Stimulated activated naive CD8-positive, alpha-beta T cell treated with anti-CD3 and anti-CD28 coated beads, Interleukin-15, Interleukin-2, amounts not matched to agents 100 ng/mL and 50 ng/mL, for 24 hours (primary cell): ENCODE measurements around the gene CENPE.

Experiments used
- H3K27ac Mint-ChIP-seq: one replicate; pipeline ENCODE4 v1.8.0; 2021; ENCODE audit warnings: mild to moderate bottlenecking, mixed read lengths
- H3K27me3 Mint-ChIP-seq: one replicate; pipeline ENCODE4 v1.8.0; 2021; ENCODE audit warnings: mixed read lengths
- H3K36me3 Mint-ChIP-seq: one replicate; pipeline ENCODE4 v1.8.0; 2021; ENCODE audit warnings: low read depth, mixed read lengths
- H3K4me1 Mint-ChIP-seq: one replicate; pipeline ENCODE4 v1.8.0; 2021; ENCODE audit warnings: low read depth, mixed read lengths
- H3K4me3 Mint-ChIP-seq: one replicate; pipeline ENCODE4 v1.8.0; 2021; ENCODE audit warnings: mild to moderate bottlenecking, mixed read lengths
- H3K9me3 Mint-ChIP-seq: one replicate; pipeline ENCODE4 v1.8.0; 2021; ENCODE audit warnings: mixed read lengths

Gene CENPE

DNA sequence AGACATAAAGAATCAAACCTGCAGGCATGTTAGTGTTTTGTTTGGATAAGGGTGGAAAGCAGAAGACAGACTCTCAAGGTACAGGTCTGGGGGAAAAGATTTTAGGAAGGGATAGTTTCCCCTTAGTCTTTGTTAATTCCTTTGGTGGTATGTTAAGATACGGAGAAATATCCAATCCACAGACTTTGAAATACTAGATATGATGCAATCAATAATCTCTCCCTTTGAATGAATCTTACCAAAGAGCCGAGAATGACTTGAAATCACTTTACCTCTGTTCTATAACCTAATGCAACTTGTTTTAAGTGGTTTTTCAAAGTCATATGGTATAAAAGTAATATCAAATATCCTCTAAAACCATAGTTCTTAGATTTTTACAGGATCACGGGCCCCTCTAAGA is 93.3 kb downstream of the CENPE start:
- Mint-ChIP-seq H3K4me1 (no peaks in the 10 kb centered on the region), H3K27ac (no peak overlapping the region), H3K9me3 (no peaks in the 10 kb centered on the region), H3K36me3 (peaks cover 27% of the 10 kb centered on the region), H3K4me3 (no peak overlapping the region), H3K27me3 (no peaks in the 10 kb centered on the region)

DNA sequence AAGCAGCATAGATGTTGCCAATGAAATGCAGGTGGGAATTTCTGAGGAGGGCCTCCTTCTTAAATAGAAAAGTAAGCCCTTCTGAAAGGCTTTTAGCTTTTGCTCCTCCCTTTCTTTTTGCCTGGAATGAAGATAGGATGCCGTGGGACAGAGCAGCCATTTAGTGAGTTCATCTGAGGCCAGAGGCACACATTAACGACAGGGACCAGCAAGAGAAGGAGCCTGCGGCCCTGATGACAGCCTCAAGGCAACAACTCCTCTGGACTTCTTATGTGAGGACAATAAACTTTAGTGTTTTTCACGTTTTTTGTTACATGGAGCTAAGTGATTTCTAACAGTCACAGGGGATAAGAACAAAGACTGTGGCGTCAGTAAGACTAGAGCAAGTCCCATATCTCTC is 97.5 kb downstream of the CENPE start:
- no peak overlapping the region for H3K4me3 Mint-ChIP-seq
- no peaks in the 10 kb centered on the region for H3K9me3 Mint-ChIP-seq
- H3K36me3 Mint-ChIP-seq = no peaks in the 10 kb centered on the region
- no peaks in the 10 kb centered on the region for H3K27me3 Mint-ChIP-seq
- no peak overlapping the region for H3K27ac Mint-ChIP-seq
- peaks cover 22% of the 10 kb centered on the region for H3K4me1 Mint-ChIP-seq

DNA sequence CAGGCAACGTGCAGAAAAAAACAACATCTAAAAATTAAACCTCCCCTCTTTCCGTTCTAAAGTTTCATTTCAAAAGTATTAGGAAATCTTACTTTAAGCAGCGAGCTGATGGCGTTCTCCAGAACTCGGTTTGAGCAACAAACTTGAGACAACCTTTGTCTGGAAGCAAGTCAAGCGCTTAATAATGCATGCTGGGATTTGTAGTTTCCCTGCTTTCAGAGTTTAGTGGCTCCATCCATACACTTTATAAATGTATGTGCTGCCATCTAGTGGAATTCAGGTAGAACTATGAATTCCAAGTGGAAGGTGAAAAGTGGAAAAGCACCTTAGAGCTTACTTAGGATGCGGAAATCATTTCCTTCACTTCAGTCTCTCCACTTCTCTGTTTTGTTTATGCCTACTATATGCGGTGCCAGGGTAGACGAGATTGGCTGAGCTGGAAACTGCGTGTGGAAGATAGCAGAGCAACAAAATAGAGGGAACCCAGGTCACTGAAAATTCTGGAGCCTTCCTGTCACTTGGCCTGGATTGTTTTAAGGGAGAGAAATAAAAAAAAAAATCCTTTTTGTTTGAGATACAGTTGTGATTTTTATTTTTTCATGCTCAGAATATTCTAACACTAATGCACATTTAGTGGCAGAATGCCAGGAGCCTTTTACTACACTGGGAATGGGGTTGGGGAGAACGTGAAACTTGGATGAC is 98.3 kb downstream of the CENPE start, which contains the start of gene BDH2:
BDH2 (minus strand) TSS at position 144 of the 702 bp plus-strand sequence. CDS start 3,580 bp downstream, outside the sequence.
- peaks cover 22% of the 10 kb centered on the region for H3K4me1 Mint-ChIP-seq
- H3K36me3 Mint-ChIP-seq = no peaks in the 10 kb centered on the region
- H3K27ac Mint-ChIP-seq = peak within 1 kb of the TSS; percentile 73
- no peaks in the 10 kb centered on the region for H3K9me3 Mint-ChIP-seq
- no peaks in the 10 kb centered on the region for H3K27me3 Mint-ChIP-seq
- peak within 1 kb of the TSS; percentile 87 for H3K4me3 Mint-ChIP-seq

DNA sequence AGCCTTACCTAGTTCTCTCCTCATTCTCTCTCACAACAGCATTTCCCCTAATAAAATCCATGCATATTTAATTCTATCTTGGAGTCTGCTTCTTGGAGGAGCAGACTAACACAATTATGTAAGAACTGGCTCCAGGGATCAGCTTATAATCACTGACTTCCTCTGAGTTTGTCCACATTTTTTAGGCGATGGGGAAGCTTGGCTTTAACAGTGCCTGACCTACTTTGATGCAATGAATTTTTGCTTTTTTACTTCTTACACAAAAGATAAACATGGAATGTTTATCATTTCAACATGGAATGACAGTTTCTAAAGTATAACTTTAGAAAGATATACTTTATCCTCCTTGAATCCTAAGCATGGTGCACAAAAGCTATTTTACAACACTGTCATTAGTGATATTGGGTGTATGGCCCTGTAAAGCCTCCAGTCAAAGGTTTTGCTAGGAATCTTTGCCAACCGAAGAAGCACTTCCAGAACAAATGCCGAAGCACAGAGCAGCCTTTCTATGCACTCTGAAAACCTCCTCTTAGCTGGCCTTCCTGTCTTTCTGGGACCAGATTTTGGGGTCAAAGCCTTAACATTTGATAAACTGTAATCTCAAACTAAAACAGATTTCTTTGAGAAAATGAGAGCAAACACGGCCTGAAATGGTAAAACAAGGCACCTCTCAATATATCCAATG is 99.2 kb downstream of the CENPE start:
- Mint-ChIP-seq H3K27ac (peak overlapping the region; percentile 73), H3K4me1 (peaks cover 22% of the 10 kb centered on the region)

GRCh38 chr4:103098341-103098740 is 99.8 kb downstream of the CENPE start:
- Mint-ChIP-seq H3K4me3 (peak overlapping the region; percentile 87), H3K27ac (no peak overlapping the region), H3K36me3 (no peaks in the 10 kb centered on the region)

More for the DNA sequence above, 99.2 kb downstream of the CENPE start:
- no peaks in the 10 kb centered on the region for H3K27me3 Mint-ChIP-seq
- H3K9me3 Mint-ChIP-seq = no peaks in the 10 kb centered on the region
- no peaks in the 10 kb centered on the region for H3K36me3 Mint-ChIP-seq
- peak overlapping the region; percentile 87 for H3K4me3 Mint-ChIP-seq

DNA sequence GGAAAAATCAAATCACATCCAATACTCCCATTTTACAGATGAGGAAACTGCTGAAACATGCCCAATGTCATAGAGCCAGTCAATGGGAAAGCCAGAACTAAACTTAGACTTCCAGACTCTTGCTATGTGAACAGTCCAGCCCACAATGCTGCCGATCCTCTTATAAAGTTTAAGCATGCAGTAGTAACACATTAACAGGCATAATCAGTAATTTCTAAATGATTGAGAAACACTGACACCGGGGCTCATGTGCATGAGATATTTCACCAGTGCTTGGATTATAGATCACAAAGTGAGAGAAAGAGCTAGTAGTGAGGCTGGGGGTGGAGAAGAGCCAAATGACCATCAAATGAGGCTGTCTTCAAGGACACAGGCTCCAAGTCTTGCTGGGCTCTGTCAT is 101.0 kb downstream of the CENPE start:
- H3K4me1 Mint-ChIP-seq = peaks cover 31% of the 10 kb centered on the region
- H3K27me3 Mint-ChIP-seq = no peaks in the 10 kb centered on the region
- H3K4me3 Mint-ChIP-seq = no peak overlapping the region
- no peaks in the 10 kb centered on the region for H3K9me3 Mint-ChIP-seq
- H3K36me3 Mint-ChIP-seq = peaks cover 3% of the 10 kb centered on the region
- H3K27ac Mint-ChIP-seq = no peak overlapping the region

More at GRCh38 chr4:103098341-103098740, 99.8 kb downstream of the CENPE start:
- peaks cover 22% of the 10 kb centered on the region for H3K4me1 Mint-ChIP-seq
- H3K27me3 Mint-ChIP-seq = no peaks in the 10 kb centered on the region
- H3K9me3 Mint-ChIP-seq = no peaks in the 10 kb centered on the region

GRCh38 chr4:103095080-103095479 is 103.1 kb downstream of the CENPE start:
- Mint-ChIP-seq H3K4me1 (peaks cover 37% of the 10 kb centered on the region), H3K36me3 (peaks cover 9% of the 10 kb centered on the region), H3K4me3 (no peak overlapping the region), H3K27me3 (no peaks in the 10 kb centered on the region), H3K9me3 (no peaks in the 10 kb centered on the region), H3K27ac (no peak overlapping the region)

DNA sequence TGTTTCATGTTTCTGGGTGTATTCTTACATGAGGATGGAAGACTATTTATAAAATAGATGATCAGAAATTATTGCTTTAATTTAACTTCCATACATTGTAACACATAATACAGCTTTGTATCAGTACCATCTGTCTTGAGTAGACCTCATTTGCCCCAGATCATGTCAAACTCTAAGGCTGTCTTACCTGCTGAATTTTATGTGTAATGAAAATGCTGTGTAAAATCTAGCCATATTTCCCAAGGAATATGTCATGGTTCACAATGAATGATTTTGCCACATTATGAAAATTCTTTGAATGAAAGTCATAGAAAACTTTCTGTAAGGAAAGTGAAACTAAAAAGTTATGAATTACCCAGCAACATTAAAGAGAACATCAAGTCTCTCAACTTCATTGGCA is 105.9 kb downstream of the CENPE start:
- peaks cover 10% of the 10 kb centered on the region for H3K36me3 Mint-ChIP-seq
- no peaks in the 10 kb centered on the region for H3K27me3 Mint-ChIP-seq
- no peak overlapping the region for H3K27ac Mint-ChIP-seq
- H3K9me3 Mint-ChIP-seq = no peaks in the 10 kb centered on the region
- H3K4me3 Mint-ChIP-seq = peak overlapping the region; percentile 2
- H3K4me1 Mint-ChIP-seq = peaks cover 15% of the 10 kb centered on the region

DNA sequence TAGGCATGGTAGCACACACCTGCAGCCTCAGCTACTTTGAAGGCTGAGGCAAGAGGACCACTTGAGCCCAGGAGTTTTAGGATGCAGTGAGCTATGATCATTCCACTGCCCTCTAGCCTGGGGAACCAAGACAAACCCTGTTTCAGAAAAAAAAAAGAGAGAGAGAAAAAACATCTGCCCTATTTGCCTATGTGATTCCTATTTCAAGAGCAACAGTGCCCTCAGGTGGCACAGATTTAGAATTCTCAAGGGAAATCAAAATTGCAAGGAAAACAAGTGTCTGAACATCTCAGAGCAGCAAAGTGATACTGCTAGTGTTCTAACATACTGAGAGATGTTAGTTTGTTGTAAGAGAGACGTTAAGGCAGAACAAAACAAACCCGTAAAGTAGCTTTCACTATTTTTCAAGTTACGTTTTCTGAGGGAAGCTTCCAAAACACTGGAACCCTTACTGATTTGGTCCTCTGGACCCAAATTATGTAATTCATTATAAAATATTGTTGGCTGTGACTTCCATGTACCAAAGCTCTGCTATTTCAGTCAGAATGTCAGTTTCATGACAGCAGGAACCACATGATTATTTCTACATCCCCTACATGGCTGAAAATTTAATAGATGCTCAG is 106.4 kb downstream of the CENPE start:
- Mint-ChIP-seq H3K4me3 (no peak overlapping the region), H3K27me3 (no peaks in the 10 kb centered on the region), H3K27ac (no peak overlapping the region), H3K36me3 (peaks cover 15% of the 10 kb centered on the region), H3K9me3 (no peaks in the 10 kb centered on the region), H3K4me1 (peaks cover 15% of the 10 kb centered on the region)

- no peak overlapping the region for H3K27ac Mint-ChIP-seq
These were observed 108.7 kb downstream of the CENPE start for GRCh38 chr4:103089481-103089880.

GRCh38 chr4:103086551-103086950 is 111.6 kb downstream of the CENPE start:
- H3K27me3 Mint-ChIP-seq = no peaks in the 10 kb centered on the region
- H3K27ac Mint-ChIP-seq = no peak overlapping the region
- peaks cover under 1% of the 10 kb centered on the region for H3K4me1 Mint-ChIP-seq
- H3K4me3 Mint-ChIP-seq = no peak overlapping the region
- H3K9me3 Mint-ChIP-seq = no peaks in the 10 kb centered on the region
- peaks cover 16% of the 10 kb centered on the region for H3K36me3 Mint-ChIP-seq

More at GRCh38 chr4:103089481-103089880, 108.7 kb downstream of the CENPE start:
- H3K4me3 Mint-ChIP-seq = no peak overlapping the region
- H3K4me1 Mint-ChIP-seq = peaks cover 15% of the 10 kb centered on the region
- peaks cover 25% of the 10 kb centered on the region for H3K36me3 Mint-ChIP-seq
- no peaks in the 10 kb centered on the region for H3K27me3 Mint-ChIP-seq
- no peaks in the 10 kb centered on the region for H3K9me3 Mint-ChIP-seq

DNA sequence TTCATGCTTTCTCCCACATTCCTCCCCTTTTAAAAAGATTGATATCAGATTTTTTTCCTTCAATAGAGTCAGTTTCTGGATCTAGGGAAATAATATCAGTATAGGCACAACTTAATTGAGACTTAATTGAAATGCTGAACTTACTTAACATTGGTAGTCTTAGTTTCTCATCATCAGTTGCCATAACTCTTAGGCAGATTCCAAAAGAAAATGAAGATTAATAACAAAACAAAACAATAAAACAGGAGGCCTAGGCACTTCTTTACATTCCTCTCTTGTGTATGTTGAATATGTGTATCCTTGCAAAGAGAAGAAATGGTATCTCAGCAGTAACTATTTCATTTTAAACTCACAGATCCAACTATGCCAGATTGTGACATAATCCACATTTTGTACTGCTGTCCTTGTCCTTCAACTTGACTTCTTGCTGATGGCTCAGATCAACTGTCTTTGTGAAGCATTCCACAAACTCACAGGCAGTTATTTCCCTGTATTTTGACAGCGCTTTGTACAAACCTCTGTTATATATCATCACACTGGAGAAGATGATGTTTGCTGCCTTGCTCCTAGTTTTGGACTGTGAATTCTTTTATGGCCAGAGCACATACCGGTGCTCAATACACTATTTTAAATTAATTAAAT is 112.5 kb downstream of the CENPE start:
- Mint-ChIP-seq H3K27ac (no peak overlapping the region), H3K9me3 (no peaks in the 10 kb centered on the region), H3K36me3 (peaks cover 20% of the 10 kb centered on the region), H3K27me3 (no peaks in the 10 kb centered on the region), H3K4me3 (no peak overlapping the region), H3K4me1 (peaks cover 4% of the 10 kb centered on the region)

DNA sequence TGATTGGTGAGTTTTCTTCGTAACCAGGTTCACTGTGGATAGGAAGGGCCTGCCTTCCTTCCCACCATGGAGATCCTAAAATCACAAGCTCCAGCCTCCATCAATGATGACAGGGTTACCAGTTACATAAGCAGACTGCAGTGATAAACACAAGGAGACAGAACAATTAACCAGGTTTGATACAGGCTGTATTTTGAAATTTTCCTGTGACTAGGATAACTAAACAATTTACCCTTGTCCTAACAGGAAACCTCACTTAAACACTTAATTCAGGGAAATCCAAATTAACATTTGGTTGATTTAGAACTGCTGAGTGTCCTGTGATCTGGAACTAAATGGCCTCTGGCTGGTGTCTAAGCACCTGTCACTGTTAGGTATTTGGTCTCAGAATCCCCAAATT is 118.5 kb downstream of the CENPE start:
- Mint-ChIP-seq H3K4me1 (peaks cover 30% of the 10 kb centered on the region), H3K36me3 (peaks cover 24% of the 10 kb centered on the region), H3K9me3 (no peaks in the 10 kb centered on the region), H3K27ac (no peak overlapping the region), H3K4me3 (no peak overlapping the region), H3K27me3 (no peaks in the 10 kb centered on the region)

DNA sequence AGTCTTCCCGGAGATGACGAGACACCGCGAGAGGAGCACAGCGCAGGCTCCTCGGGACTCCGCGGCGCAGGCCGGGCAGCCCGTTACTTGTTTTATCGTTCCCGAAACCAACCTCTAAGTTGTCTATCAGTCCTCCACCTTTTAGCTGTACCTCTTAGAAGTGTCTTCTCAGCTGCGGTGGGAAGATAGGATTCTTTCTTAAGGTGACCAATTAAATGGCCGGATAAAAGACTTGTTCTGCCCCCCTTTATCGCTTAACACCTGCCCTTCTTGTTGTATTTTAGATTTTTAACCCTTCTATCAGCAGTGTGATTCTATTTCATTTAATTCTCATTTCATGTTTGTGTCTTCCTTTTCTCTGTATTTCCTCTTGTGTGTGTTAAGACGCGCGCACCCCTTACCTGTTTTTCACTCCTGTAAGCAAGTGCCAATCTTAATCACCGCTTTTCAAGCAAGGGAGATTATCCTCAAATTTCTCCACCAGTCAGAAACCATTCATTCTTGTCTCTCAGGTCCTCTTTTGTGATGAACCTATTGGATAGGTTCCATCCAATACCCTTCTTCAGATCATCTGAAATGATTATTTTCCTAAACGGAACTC is 121.3 kb downstream of the CENPE start, which contains the start of gene SLC9B2:
SLC9B2 (minus strand) TSS at position 15 of the 601 bp plus-strand sequence. CDS start 9,211 bp downstream, outside the sequence.
- Mint-ChIP-seq H3K4me3 (peak within 1 kb of the TSS; percentile 94), H3K27me3 (no peaks in the 10 kb centered on the region), H3K27ac (peak within 1 kb of the TSS; percentile 99), H3K9me3 (no peaks in the 10 kb centered on the region), H3K36me3 (peaks cover 38% of the 10 kb centered on the region), H3K4me1 (peaks cover 50% of the 10 kb centered on the region)
